Measurements from ENCODE around the gene RNF19B.

Gene RNF19B

DNA sequence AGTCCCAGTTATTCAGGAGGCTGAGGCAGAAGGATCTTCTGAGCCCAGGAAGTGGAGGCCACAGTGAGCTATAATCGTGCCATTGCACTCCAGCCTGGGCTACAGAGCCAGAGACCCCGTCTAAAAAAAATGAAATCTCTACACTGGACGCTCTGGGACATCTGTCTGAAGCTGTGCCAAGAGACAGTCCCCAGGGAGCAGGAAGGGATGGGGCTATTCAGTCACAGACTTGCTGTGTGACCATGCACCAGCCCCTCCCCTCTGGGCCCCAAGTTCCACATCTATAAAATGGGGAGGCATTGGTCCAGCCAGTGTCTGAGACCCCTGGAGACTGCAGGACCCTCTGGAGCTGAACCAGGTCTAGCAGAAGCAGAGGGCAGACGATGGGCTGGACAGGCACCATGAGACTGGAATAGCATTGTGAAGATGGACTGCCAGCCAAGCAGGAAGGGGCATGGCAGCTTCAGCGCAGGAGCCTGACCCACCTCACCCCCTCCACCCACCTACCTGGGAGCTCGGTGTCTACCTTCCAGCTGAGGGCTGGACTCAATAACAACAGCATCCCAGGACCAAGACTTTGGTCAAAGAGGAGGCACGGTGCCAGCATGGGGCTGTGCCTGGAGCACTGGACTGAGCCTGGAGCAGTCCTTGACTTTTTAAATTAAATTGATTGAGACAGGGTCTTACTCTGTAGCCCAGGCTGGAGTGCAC, 64.9 kb downstream of the RNF19B start:
- no peak for DNase-seq

GRCh38 chr1:32898958-32899357, 65.7 kb downstream of the RNF19B start:
- no peak for DNase-seq

- DNase-seq, result no peak
Observed at GRCh38 chr1:32898056-32898455, 66.6 kb downstream of the RNF19B start.

GRCh38 chr1:32897082-32898049, 67.2 kb downstream of the RNF19B start:
- no peak for DNase-seq

DNA sequence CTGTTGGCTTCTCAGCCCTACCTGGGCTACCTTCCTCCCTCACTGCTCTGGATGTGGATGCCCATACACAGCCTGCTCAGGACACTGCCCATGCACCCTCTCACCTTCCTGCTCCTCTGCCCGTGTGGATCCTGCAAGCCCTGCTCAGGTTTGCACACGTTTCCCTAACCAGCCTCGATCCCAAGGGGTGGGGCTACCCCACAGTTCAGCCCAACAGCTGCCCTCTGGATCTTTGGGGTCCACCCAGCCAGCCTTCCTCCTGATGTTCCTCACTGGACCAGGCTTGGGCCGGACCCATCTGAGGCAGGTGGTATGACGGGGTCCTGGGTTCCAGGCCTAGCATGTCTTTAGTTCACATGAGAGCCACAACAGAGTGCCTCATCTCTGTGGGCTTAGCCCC, 68.2 kb downstream of the RNF19B start:
- DNase-seq, result no peak

DNA sequence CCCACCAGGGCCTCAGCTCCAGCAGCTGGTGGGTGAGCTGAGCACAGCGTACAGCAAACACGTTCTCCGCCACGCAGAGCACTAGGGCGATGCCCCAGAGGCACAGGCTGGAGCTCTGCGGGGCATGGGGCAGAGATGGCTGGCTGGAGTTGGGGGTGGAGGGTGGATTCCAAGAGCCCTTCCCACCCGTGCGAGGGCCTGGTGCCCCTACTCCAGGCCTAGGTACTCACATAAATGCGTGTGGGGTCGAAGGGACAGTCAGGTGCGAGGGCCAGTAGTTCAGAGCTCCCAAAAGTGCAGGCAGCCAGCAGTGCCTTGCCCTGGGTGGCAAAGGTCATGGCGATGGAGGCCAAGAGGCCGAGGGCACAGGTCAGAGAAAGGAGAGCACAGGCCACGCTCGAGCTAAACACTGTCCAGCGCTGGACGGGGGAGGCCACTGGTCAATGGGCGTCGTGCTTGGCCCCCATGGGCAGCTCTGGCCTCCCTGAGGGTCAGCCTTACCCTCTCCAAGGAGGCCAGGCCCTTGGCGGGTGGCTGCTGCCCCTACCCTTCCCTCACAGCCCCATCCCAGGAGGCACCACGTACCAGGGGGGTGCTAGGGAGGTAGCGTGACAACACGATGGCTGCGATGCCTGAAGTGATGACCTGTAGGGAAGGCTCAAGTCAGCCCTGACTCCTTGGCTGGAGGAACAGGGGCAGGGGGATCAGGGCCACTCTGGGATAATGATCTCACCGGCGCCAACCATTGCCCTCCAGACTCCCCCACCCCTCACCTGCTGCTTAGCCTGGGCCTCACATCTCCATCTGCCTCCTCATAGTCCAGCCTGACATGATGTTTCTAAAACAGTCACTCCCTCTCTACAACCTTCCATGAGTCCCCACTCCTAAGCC, 69.0 kb downstream of the RNF19B start:
- DNase-seq, result no peak

DNA sequence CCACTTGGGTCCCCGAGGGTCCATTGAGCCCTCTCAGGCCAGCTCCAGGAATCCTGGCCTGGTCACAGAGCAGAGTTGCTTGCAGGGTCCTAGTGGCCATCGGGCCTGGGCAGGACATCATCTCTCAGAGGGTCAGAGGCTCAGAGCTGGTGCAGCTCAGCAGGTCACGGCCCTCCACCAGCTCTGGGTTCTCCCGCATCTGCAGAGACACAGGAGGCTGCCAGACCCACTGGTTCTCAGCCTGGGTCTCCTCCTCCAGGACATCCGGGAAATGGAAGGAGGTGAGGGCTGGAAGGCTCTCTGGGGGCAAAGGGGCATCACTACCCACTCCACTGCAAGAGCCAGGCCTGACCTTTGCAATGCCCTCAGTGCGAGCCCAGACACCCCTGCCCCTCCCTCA, 69.9 kb downstream of the RNF19B start:
- no peak for DNase-seq

DNA sequence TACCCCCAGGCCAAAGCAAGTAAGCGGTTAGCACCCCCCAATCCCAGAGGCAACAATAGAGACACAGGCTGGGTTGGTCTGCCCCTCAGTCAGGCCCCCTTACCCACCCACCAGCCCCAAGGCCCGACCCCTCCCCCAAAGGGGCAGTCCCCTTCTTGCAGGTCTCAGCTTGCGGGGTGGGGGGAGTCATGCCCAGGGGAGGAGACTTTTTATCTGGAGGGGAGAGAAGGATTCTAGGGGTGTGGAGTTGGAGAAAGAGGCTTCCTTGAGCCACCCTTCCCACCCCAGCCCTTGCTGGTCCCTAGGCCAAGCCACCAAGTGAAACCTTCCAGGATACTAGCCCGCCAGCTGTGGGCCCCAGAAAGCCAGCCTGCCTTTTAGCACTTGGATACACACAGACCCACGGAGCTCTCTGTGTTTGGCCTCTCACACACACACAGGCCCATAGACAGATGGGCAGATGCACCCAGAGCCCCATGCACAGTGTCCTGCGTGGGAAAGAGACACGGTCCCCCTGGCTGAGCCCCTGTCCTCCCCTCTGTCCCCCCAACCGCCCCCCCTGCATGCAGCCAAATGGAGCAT, 70.5 kb downstream of the RNF19B start:
- no peak for DNase-seq

- no peak for DNase-seq
Observed at GRCh38 chr1:32893198-32894018, 71.2 kb downstream of the RNF19B start.

DNA sequence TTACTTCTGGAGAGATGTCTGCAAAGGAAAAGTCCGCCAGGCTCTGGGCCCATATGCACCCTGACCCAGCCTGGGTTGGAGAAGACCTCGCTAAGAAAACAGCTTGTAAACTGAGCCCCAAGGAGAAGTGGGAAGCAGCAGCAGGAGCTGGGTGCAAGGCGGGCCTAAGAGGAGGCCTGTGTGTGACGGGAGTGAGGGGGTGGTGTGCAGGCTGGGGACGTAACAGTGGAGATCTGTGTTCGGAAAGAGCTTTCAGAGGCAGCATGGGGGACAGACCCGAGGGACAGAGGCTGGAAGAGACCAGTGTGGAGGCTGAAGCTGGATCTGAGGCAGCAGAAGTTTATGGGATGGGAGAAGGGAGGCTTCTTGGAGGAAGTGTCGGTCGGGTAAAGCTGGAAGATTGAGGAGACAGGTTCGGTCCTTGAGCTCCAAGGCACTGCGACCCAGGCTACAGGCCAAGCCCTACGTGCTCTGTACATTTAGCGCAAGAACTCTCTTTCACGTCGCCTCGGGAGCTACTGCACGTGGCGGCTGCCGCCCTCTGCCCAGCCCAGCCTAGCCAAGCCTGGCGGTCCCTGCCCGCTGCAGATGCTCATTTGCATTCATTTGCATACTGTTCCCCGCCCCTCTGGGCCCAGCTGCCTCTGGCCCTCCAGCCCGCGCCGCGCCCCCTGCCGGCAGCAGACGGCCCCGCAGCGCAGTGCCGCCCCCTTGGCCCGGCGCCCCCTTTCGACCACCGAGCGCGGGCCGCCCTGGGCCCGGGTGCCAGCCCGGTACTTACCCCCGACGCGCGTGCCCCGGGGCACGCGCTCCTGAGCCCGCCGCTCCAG, 72.0 kb downstream of the RNF19B start:
- peak; percentile 66 for DNase-seq

GRCh38 chr1:32891630-32892029, 73.0 kb downstream of the RNF19B start:
- no peak for DNase-seq

- DNase-seq, result no peak
Observed at GRCh38 chr1:32891241-32891570, 73.4 kb downstream of the RNF19B start.

- no peak for DNase-seq
Observed at GRCh38 chr1:32890516-32891240, 73.9 kb downstream of the RNF19B start.

DNA sequence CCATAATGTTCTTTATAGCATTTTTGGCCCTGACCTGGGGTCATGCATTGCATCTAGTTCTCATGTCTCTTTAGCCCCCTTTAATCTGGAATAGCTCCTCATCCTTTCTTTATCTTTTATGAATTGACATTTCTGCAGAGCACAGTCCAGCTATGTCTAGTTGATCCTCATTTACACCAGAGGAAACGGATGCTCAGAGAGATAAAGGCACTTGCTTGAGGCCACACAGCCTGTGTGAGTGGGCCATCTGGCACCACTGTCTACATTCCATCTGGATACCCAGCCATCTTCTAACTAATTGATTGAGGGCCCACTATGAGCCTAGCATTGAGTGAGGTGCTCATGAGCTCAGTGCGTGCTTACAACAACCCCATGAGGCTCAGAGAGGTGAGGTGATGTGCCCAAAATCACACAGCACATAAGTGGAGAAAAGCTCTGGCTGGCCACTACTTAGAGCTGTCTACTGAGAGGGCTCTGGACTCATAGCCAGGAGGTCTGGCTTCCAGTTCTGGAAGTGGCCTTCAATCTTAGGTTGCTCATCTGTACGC, 74.8 kb downstream of the RNF19B start:
- no peak for DNase-seq

- DNase-seq, result no peak
Observed at GRCh38 chr1:32888677-32889420, 75.8 kb downstream of the RNF19B start.

- no peak for DNase-seq
Observed at GRCh38 chr1:32888134-32888533, 76.5 kb downstream of the RNF19B start.

DNA sequence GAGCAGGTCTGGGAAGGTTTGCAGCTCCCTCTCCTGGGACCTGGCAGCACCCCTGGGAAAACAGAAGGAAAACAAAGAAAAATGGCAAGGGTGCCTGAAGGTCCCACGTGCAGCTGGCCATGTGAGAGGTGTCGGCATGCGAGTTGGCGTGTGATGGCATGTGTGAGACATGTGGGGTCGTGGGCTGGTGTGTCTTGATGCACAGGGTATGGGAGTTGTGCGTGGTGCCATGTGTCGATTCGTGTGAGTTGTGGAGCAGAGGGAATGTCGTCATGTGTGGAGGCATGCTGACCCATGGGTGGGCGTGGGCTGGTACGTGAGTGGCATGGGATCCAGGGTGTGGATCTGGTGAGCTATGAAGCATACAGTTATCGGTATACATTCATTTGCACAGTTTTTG, 77.0 kb downstream of the RNF19B start:
- no peak for DNase-seq

GRCh38 chr1:32886828-32887414, 77.7 kb downstream of the RNF19B start:
- no peak for DNase-seq

Measured in hematopoietic multipotent progenitor cell treated with erythropoietin and hydrocortisone succinate and interleukin-3 and kit ligand, for 6 days (in vitro differentiated cells).